Mesenchymal stem cell (in vitro differentiated cells and primary cell): ENCODE results near the gene OAS1.

Source experiments
- DNase-seq: peaks from one replicate; pipeline ENCODE4 v3.0.0-alpha.2; 2013
- H2AFZ ChIP-seq: one replicate; pipeline ENCODE4 v1.6.1; 2013; ENCODE audit warnings: low read depth, mild to moderate bottlenecking, control low read depth, inconsistent platforms, low read length, moderate library complexity
- H2AK5ac ChIP-seq: 2 replicates; pipeline ENCODE4 v1.6.1; 2013; ENCODE audit warnings: low read length, moderate library complexity, mild to moderate bottlenecking, inconsistent platforms; ENCODE audit not compliant: severe bottlenecking
- H2BK120ac ChIP-seq: one replicate; pipeline ENCODE4 v1.6.1; 2013; ENCODE audit warnings: low read depth, mild to moderate bottlenecking, inconsistent platforms, low read length, moderate library complexity
- H2BK12ac ChIP-seq, 2 experiments: one replicate each; pipeline ENCODE4 v1.6.1; 2013; ENCODE audit warnings: inconsistent platforms in 2 of 2, low read length in 2 of 2, mild to moderate bottlenecking in 2 of 2, moderate library complexity in 2 of 2, control low read depth in 1 of 2
- H2BK15ac ChIP-seq: one replicate; pipeline ENCODE4 v1.6.1; 2013; ENCODE audit warnings: mild to moderate bottlenecking, low read depth, inconsistent platforms; ENCODE audit not compliant: poor library complexity, severe bottlenecking
- H2BK5ac ChIP-seq: 2 replicates; pipeline ENCODE4 v1.6.1; 2013; ENCODE audit warnings: low read depth, mild to moderate bottlenecking, low read length, control low read depth, inconsistent platforms; ENCODE audit not compliant: poor library complexity, severe bottlenecking
- H3K14ac ChIP-seq, 2 experiments: one replicate each; pipeline ENCODE4 v1.6.1; 2013; ENCODE audit warnings: inconsistent platforms in 2 of 2, low read length in 2 of 2, control low read depth in 1 of 2, mild to moderate bottlenecking in 1 of 2, moderate library complexity in 1 of 2
- H3K18ac ChIP-seq, 2 experiments: one replicate each; pipeline ENCODE4 v1.6.1; 2013; ENCODE audit warnings: inconsistent platforms in 2 of 2, low read length in 2 of 2, control low read depth in 1 of 2, low read depth in 1 of 2, mild to moderate bottlenecking in 1 of 2
- H3K23ac ChIP-seq, 2 experiments: one replicate each; pipeline ENCODE4 v1.6.1; 2013; ENCODE audit warnings: inconsistent platforms in 2 of 2, low read length in 2 of 2, mild to moderate bottlenecking in 2 of 2, moderate library complexity in 2 of 2, control low read depth in 1 of 2
- H3K27ac ChIP-seq: 2 replicates; pipeline ENCODE4 v1.5.1; 2013; ENCODE audit warnings: mild to moderate bottlenecking, moderate library complexity, low read length, control low read depth, inconsistent platforms; ENCODE audit not compliant: poor library complexity, severe bottlenecking
- H3K27me3 ChIP-seq, 2 experiments: 2 replicates each; pipeline versions ENCODE4 v1.6.1 to v1.7.0; 2013; ENCODE audit warnings: low read length in 2 of 2, mild to moderate bottlenecking in 2 of 2, moderate library complexity in 2 of 2, control low read depth in 1 of 2, inconsistent platforms in 1 of 2; ENCODE audit not compliant: control insufficient read depth in 1 of 2, insufficient read depth in 1 of 2
- H3K36me3 ChIP-seq, 2 experiments: 2 replicates each; pipeline versions ENCODE4 v1.6.1 to v1.7.0; 2013; ENCODE audit warnings: low read length in 2 of 2, control low read depth in 1 of 2, inconsistent platforms in 1 of 2, low read depth in 1 of 2, mild to moderate bottlenecking in 1 of 2; ENCODE audit not compliant: insufficient read depth in 2 of 2, control insufficient read depth in 1 of 2
- H3K4ac ChIP-seq, 2 experiments: one replicate each; pipeline ENCODE4 v1.6.1; 2013; ENCODE audit warnings: inconsistent platforms in 2 of 2, low read length in 2 of 2, mild to moderate bottlenecking in 2 of 2, moderate library complexity in 2 of 2, control low read depth in 1 of 2, low read depth in 1 of 2
- H3K4me1 ChIP-seq: 2 replicates; pipeline ENCODE4 v1.6.1; 2013; ENCODE audit warnings: low read depth, low read length, control low read depth; ENCODE audit not compliant: control insufficient read depth, insufficient read depth
- H3K4me2 ChIP-seq: 2 replicates; pipeline ENCODE4 v1.6.1; 2013; ENCODE audit warnings: low read length, mild to moderate bottlenecking, inconsistent platforms; ENCODE audit not compliant: poor library complexity, severe bottlenecking
- H3K4me3 ChIP-seq, 2 experiments: 2 replicates each; pipeline versions ENCODE4 v1.5.1 to v1.7.0; 2013; ENCODE audit warnings: low read length in 2 of 2, mild to moderate bottlenecking in 2 of 2, control low read depth in 1 of 2, low read depth in 1 of 2; ENCODE audit not compliant: insufficient read depth in 1 of 2
- H3K79me1 ChIP-seq: replicated peaks from 2 replicates; pipeline ENCODE4 v1.6.1; 2013; ENCODE audit warnings: mild to moderate bottlenecking, control low read depth, low read length, inconsistent platforms; ENCODE audit not compliant: poor library complexity, severe bottlenecking
- H3K9ac ChIP-seq: 2 replicates; pipeline ENCODE4 v1.7.0; 2013; ENCODE audit warnings: mild to moderate bottlenecking, low read length, moderate library complexity
- H3K9me3 ChIP-seq: 2 replicates; pipeline ENCODE4 v1.7.0; 2013; ENCODE audit warnings: mild to moderate bottlenecking, low read length; ENCODE audit not compliant: control insufficient read depth
- H4K8ac ChIP-seq: one replicate; pipeline ENCODE4 v1.6.1; 2013; ENCODE audit warnings: inconsistent platforms, mild to moderate bottlenecking, low read length, moderate library complexity
- H4K91ac ChIP-seq: one replicate; pipeline ENCODE4 v1.6.1; 2013; ENCODE audit warnings: mild to moderate bottlenecking, low read length, inconsistent platforms
- WGBS: methylation state at CpG from one replicate; pipeline ENCODE4 v1.1.7; 2013; ENCODE audit warnings: mixed read lengths; 5-methylcytosine and 5-hydroxymethylcytosine counted together

Gene OAS1

GRCh38 chr12:112905451-112906089, 1.2 kb upstream of the OAS1 start:
- no peak overlapping the region for H3K4ac ChIP-seq
- H3K79me1 ChIP-seq: no peaks in the 10 kb centered on the region
- no peak overlapping the region for H2AFZ ChIP-seq
- H3K27me3 ChIP-seq: no peaks in the 10 kb centered on the region
- no peak overlapping the region for H3K4me3 ChIP-seq
- peaks cover 0 to 7% of the 10 kb centered on the region in 2 experiments for H3K36me3 ChIP-seq
- WGBS: 95% methylated on average over 3 of the region's 4 CpGs
- no peak overlapping the region for H3K14ac ChIP-seq
- H3K9ac ChIP-seq: no peak overlapping the region
- H4K8ac ChIP-seq: no peak overlapping the region
- H3K4me2 ChIP-seq: no peak overlapping the region
- H2BK120ac ChIP-seq: no peak overlapping the region
- DNase-seq: no peak
- H3K18ac ChIP-seq: no peak overlapping the region
- no peak overlapping the region for H2BK5ac ChIP-seq
- H2BK12ac ChIP-seq: peak overlapping the region in 1 of 2 experiments; percentile 14
- H3K9me3 ChIP-seq: peaks cover 2% of the 10 kb centered on the region
- no peak overlapping the region for H4K91ac ChIP-seq
- H3K4me1 ChIP-seq: peaks cover 13% of the 10 kb centered on the region
- no peak overlapping the region for H3K27ac ChIP-seq
- no peak overlapping the region for H2AK5ac ChIP-seq
- H2BK15ac ChIP-seq: peak overlapping the region; percentile 26
- H3K23ac ChIP-seq: no peak overlapping the region

- H3K9ac ChIP-seq: peak overlapping the region; percentile 90
- no peak overlapping the region for H4K91ac ChIP-seq
- no peak overlapping the region for H2BK5ac ChIP-seq
- H3K14ac ChIP-seq: no peak overlapping the region
- no peak overlapping the region for H2AK5ac ChIP-seq
- H3K4ac ChIP-seq: no peak overlapping the region
- H3K18ac ChIP-seq: no peak overlapping the region
- no peak overlapping the region for H3K27ac ChIP-seq
- no peak overlapping the region for H3K4me2 ChIP-seq
- no peak for DNase-seq
- no peak overlapping the region for H2BK120ac ChIP-seq
- no peak overlapping the region for H2BK12ac ChIP-seq
- H3K9me3 ChIP-seq: peaks cover 20% of the 10 kb centered on the region
- no peak overlapping the region for H2BK15ac ChIP-seq
- H3K36me3 ChIP-seq: peaks cover 3 to 27% of the 10 kb centered on the region in 2 experiments
- H3K23ac ChIP-seq: no peak overlapping the region
- H4K8ac ChIP-seq: no peak overlapping the region
- peak overlapping the region in 1 of 2 experiments; percentile 90 for H3K4me3 ChIP-seq
- H3K27me3 ChIP-seq: no peaks in the 10 kb centered on the region
- WGBS: 68% methylated on average over 4 of the region's 7 CpGs
- no peak overlapping the region for H2AFZ ChIP-seq
- no peaks in the 10 kb centered on the region for H3K79me1 ChIP-seq
- H3K4me1 ChIP-seq: peaks cover 13% of the 10 kb centered on the region
These were observed 824 bp downstream of the OAS1 start for GRCh38 chr12:112907415-112908157.

GRCh38 chr12:112908548-112908947, 1.8 kb downstream of the OAS1 start:
- 56% methylated on average over 11 of the region's 12 CpGs for WGBS
- Histone ChIP-seq H4K91ac (no peak overlapping the region), H3K4me2 (peak overlapping the region; percentile 1), H2BK120ac (no peak overlapping the region), H2BK5ac (no peak overlapping the region), H3K27me3 (no peaks in the 10 kb centered on the region), H3K27ac (no peak overlapping the region), H3K4ac (no peak overlapping the region), H4K8ac (no peak overlapping the region), H3K4me3 (peak overlapping the region in 1 of 2 experiments; percentile 90), H3K18ac (no peak overlapping the region), H2AK5ac (no peak overlapping the region), H3K4me1 (peaks cover 10% of the 10 kb centered on the region), H3K36me3 (peaks cover 3 to 35% of the 10 kb centered on the region in 2 experiments), H2AFZ (no peak overlapping the region), H3K79me1 (no peaks in the 10 kb centered on the region), H3K9me3 (peaks cover 29% of the 10 kb centered on the region), H3K23ac (no peak overlapping the region), H3K14ac (no peak overlapping the region), H3K9ac (peak overlapping the region; percentile 90), H2BK12ac (no peak overlapping the region), H2BK15ac (no peak overlapping the region)
- DNase-seq: no peak

GRCh38 chr12:112909693-112910092, 2.9 kb downstream of the OAS1 start:
- Histone ChIP-seq H3K79me1 (no peaks in the 10 kb centered on the region), H3K18ac (no peak overlapping the region), H3K14ac (no peak overlapping the region), H3K4ac (no peak overlapping the region), H3K9ac (no peak overlapping the region), H3K4me1 (peaks cover 8% of the 10 kb centered on the region), H4K91ac (no peak overlapping the region), H2BK15ac (no peak overlapping the region), H3K36me3 (peaks cover 3 to 35% of the 10 kb centered on the region in 2 experiments), H4K8ac (no peak overlapping the region), H3K27ac (no peak overlapping the region), H2BK5ac (no peak overlapping the region), H3K23ac (no peak overlapping the region), H3K4me2 (no peak overlapping the region), H3K9me3 (peaks cover 35% of the 10 kb centered on the region), H3K4me3 (no peak overlapping the region), H2BK120ac (no peak overlapping the region), H2AFZ (no peak overlapping the region), H2AK5ac (peak overlapping the region; percentile 11), H3K27me3 (no peaks in the 10 kb centered on the region), H2BK12ac (no peak overlapping the region)
- 100% methylated on average over 2 of the region's 4 CpGs for WGBS
- no peak for DNase-seq
